ENCODE data around the gene SLC39A10. TPM values are rescaled to one million over a fixed set of nuclear protein-coding genes. Genes with fewer than 3 reads are reported as not detected.

The SLC39A10 gene
- total and polyA plus RNA-seq, 9 of the 15 experiments (the other 6 are each of a cell fraction or from before 2014, with no cell fraction given), result 12.5 to 40.1 (median 23.1) TPM

DNA sequence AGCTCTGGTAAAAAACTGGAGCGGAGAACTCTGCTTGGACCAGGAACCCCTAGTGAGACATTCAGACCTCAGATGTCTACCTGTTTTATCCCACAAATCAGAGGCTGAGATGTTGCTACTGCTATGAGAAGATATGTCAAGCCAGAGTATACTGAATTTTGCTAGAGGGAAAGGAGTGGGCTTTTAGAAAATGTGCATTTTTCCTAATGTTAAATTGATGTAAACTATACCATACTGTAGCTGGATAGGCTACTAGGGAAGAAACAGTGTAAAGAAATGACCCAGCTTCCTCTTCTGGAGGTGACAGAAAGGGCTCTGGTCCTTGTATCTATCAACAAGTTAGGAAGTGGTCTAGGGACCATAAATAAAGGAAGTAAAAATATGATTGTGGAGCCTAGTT lies 65.0 kb downstream of the SLC39A10 start (continued):
- TF ChIP-seq KAT7 (CRISPR knock-in tag; IDR thresholded peaks at IDR 0.05; ENCODE audit: borderline replicate concordance), result no peak

GRCh38 chr2:195727106-195727505 lies 70.1 kb downstream of the SLC39A10 start:
- no peak for ATAC-seq

DNA sequence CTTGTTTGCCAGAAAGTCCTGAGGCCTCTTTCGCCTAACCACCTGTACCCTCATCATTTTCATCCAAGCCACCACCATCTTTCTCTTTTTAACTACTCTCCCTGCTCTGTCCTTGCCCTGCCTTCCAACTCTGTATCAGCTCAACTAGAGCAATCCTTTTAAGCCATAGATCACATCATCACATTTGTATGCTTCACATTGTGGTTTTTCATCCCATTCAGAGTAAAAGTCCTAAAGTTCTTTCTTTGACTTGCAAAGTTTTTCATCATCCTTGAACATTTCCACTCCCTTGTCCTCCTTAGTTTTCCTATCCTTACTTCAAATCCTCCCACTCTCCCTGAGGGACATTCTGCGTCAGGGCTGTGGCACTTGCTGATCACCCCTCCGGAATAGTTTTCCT lies 73.9 kb downstream of the SLC39A10 start:
- no peak for ATAC-seq
- H3K4me3 ChIP-seq, result no peak overlapping the region
- FAIRE-seq, result no peak
- POLR2A ChIA-PET, result no interaction called here
- no peak for DNase-seq (ENCODE audit: extremely low read depth in 1 of 4, low spot score in 3 of 4)
- H3K4me1 ChIP-seq (replicated peaks in 1 of 2; ENCODE audit: control insufficient read depth in 2 of 2, insufficient read depth in 2 of 2, low read length in 2 of 2), result no peaks in the 10 kb centered on the region
- no peaks in the 10 kb centered on the region for H3K79me2 ChIP-seq (ENCODE audit: control insufficient read depth, insufficient read depth, low read length)
- no peaks in the 10 kb centered on the region for H3K9me1 ChIP-seq (ENCODE audit: control insufficient read depth, insufficient read depth, low read length)
- in situ Hi-C loops (cut with MboI), result no loop called here
- intact Hi-C loops (cut with micrococcal nuclease), result no loop called here
- 100% methylated on average over 3 of the region's 3 CpGs for WGBS (ENCODE audit: insufficient coverage, low coverage, missing lambda C conversion rate)
- H3K9me3 ChIP-seq (replicated peaks; ENCODE audit: control insufficient read depth, insufficient read depth, low read depth, low read length), result no peaks in the 10 kb centered on the region
- no peaks in the 10 kb centered on the region for H4K20me1 ChIP-seq (replicated peaks; ENCODE audit: control insufficient read depth, insufficient read depth, low read length)
- H3K27ac ChIP-seq (ENCODE audit: extremely low read depth, low read depth, low read length), result no peak overlapping the region
- CTCF ChIA-PET (ENCODE audit: low intra/inter-chr PET ratio), result no interaction called here
- H3K9ac ChIP-seq (ENCODE audit: insufficient read depth in 1 of 2, low read depth in 2 of 2, low read length in 2 of 2), result no peak overlapping the region
- peaks cover 35% of the 10 kb centered on the region; the same call in 2 of the 3 replicates for H3K36me3 ChIP-seq (ENCODE audit: control insufficient read depth, insufficient read depth, low read length)
- no TSS peak for BruUV-seq (replicated peaks)
- no peak overlapping the region for H2AFZ ChIP-seq (ENCODE audit: low read depth, low read length)
- no peaks in the 10 kb centered on the region for H3K27me3 ChIP-seq (ENCODE audit: control insufficient read depth in 2 of 2, insufficient read depth in 2 of 2, low read length in 2 of 2)
- no peak overlapping the region for H3K4me2 ChIP-seq (ENCODE audit: insufficient read depth, low read length)
- no peak for TF ChIP-seq ZNF696 (CRISPR knock-in tag; conservative IDR thresholded peaks at IDR 0.05)
- TF ChIP-seq LEF1 (IDR thresholded peaks at IDR 0.05), result no peak
- TF ChIP-seq, protein P1, sequence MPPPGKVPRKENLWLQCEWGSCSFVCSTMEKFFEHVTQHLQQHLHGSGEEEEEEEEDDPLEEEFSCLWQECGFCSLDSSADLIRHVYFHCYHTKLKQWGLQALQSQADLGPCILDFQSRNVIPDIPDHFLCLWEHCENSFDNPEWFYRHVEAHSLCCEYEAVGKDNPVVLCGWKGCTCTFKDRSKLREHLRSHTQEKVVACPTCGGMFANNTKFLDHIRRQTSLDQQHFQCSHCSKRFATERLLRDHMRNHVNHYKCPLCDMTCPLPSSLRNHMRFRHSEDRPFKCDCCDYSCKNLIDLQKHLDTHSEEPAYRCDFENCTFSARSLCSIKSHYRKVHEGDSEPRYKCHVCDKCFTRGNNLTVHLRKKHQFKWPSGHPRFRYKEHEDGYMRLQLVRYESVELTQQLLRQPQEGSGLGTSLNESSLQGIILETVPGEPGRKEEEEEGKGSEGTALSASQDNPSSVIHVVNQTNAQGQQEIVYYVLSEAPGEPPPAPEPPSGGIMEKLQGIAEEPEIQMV (tag; conservative IDR thresholded peaks at IDR 0.05; ENCODE audit: low read depth), result no peak
- no peak for TF ChIP-seq MTA2 (IDR thresholded peaks at IDR 0.05; ENCODE audit: low read depth)
- TF ChIP-seq TRIM24 (IDR thresholded peaks at IDR 0.05), result no peak
- no peak for TF ChIP-seq ZBTB17 (CRISPR knock-in tag; IDR thresholded peaks at IDR 0.05)
- TF ChIP-seq, protein P2, sequence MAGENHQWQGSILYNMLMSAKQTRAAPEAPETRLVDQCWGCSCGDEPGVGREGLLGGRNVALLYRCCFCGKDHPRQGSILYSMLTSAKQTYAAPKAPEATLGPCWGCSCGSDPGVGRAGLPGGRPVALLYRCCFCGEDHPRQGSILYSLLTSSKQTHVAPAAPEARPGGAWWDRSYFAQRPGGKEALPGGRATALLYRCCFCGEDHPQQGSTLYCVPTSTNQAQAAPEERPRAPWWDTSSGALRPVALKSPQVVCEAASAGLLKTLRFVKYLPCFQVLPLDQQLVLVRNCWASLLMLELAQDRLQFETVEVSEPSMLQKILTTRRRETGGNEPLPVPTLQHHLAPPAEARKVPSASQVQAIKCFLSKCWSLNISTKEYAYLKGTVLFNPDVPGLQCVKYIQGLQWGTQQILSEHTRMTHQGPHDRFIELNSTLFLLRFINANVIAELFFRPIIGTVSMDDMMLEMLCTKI (IDR thresholded peaks at IDR 0.05; ENCODE audit: partially characterized antibody), result no peak
- no peak for TF ChIP-seq E2F4 (CRISPR knock-in tag; IDR thresholded peaks at IDR 0.05; ENCODE audit: low read depth)
- no peak for TF ChIP-seq ZNF57 (CRISPR knock-in tag; IDR thresholded peaks at IDR 0.05)
- no peak for TF ChIP-seq CREM (IDR thresholded peaks at IDR 0.05; ENCODE audit: low read depth)

More at GRCh38 chr2:195727106-195727505, 70.1 kb downstream of the SLC39A10 start:
- Histone ChIP-seq H4K20me1 (replicated peaks; ENCODE audit: control insufficient read depth, insufficient read depth, low read length) (no peaks in the 10 kb centered on the region; the same call in 1 of the 2 replicates), H3K9me1 (ENCODE audit: control insufficient read depth, insufficient read depth, low read length) (no peaks in the 10 kb centered on the region), H3K4me1 (replicated peaks in 1 of 2; ENCODE audit: control insufficient read depth in 2 of 2, insufficient read depth in 2 of 2, low read length in 2 of 2) (no peaks in the 10 kb centered on the region), H3K27me3 (ENCODE audit: control insufficient read depth in 2 of 2, insufficient read depth in 2 of 2, low read length in 2 of 2) (no peaks in the 10 kb centered on the region), H3K9ac (ENCODE audit: insufficient read depth in 1 of 2, low read depth in 2 of 2, low read length in 2 of 2) (no peak overlapping the region), H2AFZ (ENCODE audit: low read depth, low read length) (no peak overlapping the region), H3K4me3 (no peak overlapping the region), H3K36me3 (ENCODE audit: control insufficient read depth, insufficient read depth, low read length) (peaks cover 41% of the 10 kb centered on the region; the same call in 1 of the 3 replicates), H3K79me2 (ENCODE audit: control insufficient read depth, insufficient read depth, low read length) (no peaks in the 10 kb centered on the region), H3K27ac (ENCODE audit: extremely low read depth, low read depth, low read length) (no peak overlapping the region), H3K9me3 (replicated peaks; ENCODE audit: control insufficient read depth, insufficient read depth, low read depth, low read length) (no peaks in the 10 kb centered on the region), H3K4me2 (ENCODE audit: insufficient read depth, low read length) (no peak overlapping the region)
- WGBS (ENCODE audit: insufficient coverage, low coverage, missing lambda C conversion rate), result 89% methylated on average over 4 of the region's 4 CpGs
- in situ Hi-C loops (cut with MboI) (no loop called here), intact Hi-C loops (cut with micrococcal nuclease) (no loop called here)
- TF ChIP-seq CCNT2 (IDR thresholded peaks at IDR 0.05; ENCODE audit: borderline replicate concordance, extremely low read depth, insufficient read length, low read depth, low read length) (no peak), ZNF444 (CRISPR knock-in tag; IDR thresholded peaks at IDR 0.05) (no peak)
- POLR2A ChIA-PET, result no interaction called here
- DNase-seq (ENCODE audit: extremely low read depth in 1 of 4, low spot score in 3 of 4) (no peak), FAIRE-seq (no peak)
- BruUV-seq (replicated peaks), result no TSS peak
- CTCF ChIA-PET (ENCODE audit: low intra/inter-chr PET ratio), result no interaction called here

All from K562 (cell line).